ENCODE results near the gene ACLY. TPM values are rescaled to one million over a fixed set of nuclear protein-coding genes. Genes with fewer than 3 reads are reported as not detected.

Gene ACLY
- total and polyA plus RNA-seq, 2 donors (not counting 1 experiment from before 2014, with no cell fraction given), result 40.2 to 91.5 TPM

DNA sequence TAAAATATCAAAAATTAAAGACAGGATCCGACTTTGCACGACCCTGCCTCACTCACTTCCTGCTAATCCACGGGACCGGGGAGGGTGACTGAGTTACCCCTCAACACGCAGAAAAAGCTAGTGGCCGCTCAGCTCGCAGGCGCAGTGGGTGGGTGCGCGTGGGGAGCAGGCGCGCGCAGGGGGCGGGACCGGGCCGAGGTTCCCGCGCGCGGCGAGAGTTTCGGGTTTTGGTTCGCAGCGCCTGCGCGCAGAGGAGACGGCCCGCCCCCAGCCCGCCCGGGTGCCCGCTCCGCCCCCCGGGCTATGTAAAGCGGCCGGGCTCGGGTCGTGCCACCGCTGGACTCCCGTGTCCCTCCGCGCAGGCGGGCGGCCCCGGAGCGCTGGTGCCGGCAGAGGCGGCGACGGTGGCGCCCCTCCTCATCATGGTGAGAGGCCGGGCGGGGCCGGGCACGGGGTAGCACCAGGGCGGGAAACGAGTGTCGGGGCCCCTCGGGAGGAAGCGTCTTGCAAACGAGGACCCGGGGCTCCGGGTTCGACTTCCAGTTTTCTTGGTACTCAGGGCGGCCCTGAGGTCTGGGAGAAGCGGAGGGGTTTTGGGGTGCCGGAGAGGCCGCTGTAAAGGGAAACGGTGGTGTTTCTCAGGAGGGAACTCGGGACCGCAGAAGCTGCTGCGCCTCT lies 47.9 kb upstream of the ACLY start, which contains the start of gene CNP:
Gene CNP, plus strand, starts transcription at position 333 of the 678 bp plus-strand sequence. Its CDS starts 90 bp downstream, at position 423.
- CTCF ChIA-PET, result interaction anchor here (0.8 to 11.6 kb wide), 12 partner anchors 15 to 215 kb away, joined by 3 to 115 read pairs (median 5); partner anchors contain the start of genes DHX58, DNAJC7, HSPB9 and KAT2A
- Mint-ChIP-seq H3K4me3 (peak within 1 kb of the TSS; percentile 85), H3K27ac (peak within 1 kb of the TSS; percentile 86), H3K4me1 (peaks cover 37% of the 10 kb centered on the region), H3K9me3 (ENCODE audit: insufficient read depth) (no peaks in the 10 kb centered on the region), H3K27me3 (no peaks in the 10 kb centered on the region)
- peak; percentile 94 for DNase-seq
- ATAC-seq (ENCODE audit: low read depth), result peak; percentile 85
- TF ChIP-seq EZH2 (IDR thresholded peaks at IDR 0.05; ENCODE audit: borderline replicate concordance, insufficient read depth, low read depth, low read length, poor library complexity, severe bottlenecking) (no peak), CTCF (IDR thresholded peaks at IDR 0.05) (no peak)
- Histone ChIP-seq H3K9ac (ENCODE audit: low read length) (peak within 1 kb of the TSS; percentile 74), H3K27me3 (replicated peaks in 1 of 4; ENCODE audit: control extremely low read depth in 1 of 4, control insufficient read depth in 3 of 4, insufficient read depth in 4 of 4, low read length in 3 of 4) (no peaks in the 10 kb centered on the region), H3K4me1 (ENCODE audit: control insufficient read depth in 2 of 2, insufficient read depth in 2 of 2, low read length in 2 of 2) (peaks cover 16 to 38% of the 10 kb centered on the region in 2 donors), H3K4me3 (ENCODE audit: control extremely low read depth in 1 of 5, extremely low read depth in 1 of 5, insufficient read depth in 1 of 5, low read depth in 2 of 5, low read length in 4 of 5) (peak within 1 kb of the TSS; percentile 65 to 91 (median 82)), H4K20me1 (ENCODE audit: control insufficient read depth, insufficient read depth, low read length, poor library complexity, severe bottlenecking) (peaks cover 16% of the 10 kb centered on the region), H3K36me3 (replicated peaks in 1 of 2; ENCODE audit: control extremely low read depth in 1 of 2, control insufficient read depth in 1 of 2, extremely low read depth in 1 of 2, insufficient read depth in 2 of 2, low read length in 1 of 2) (peaks cover 7 to 11% of the 10 kb centered on the region in 2 experiments), H2AFZ (ENCODE audit: insufficient read depth, low read depth, low read length, poor library complexity, severe bottlenecking) (peak within 1 kb of the TSS; percentile 87), H3K4me2 (replicated peaks; ENCODE audit: low read depth, low read length, poor library complexity, severe bottlenecking) (peak within 1 kb of the TSS; percentile 89), H3K79me2 (ENCODE audit: control insufficient read depth, insufficient read depth, low read length) (peaks cover 38% of the 10 kb centered on the region), H3K27ac (ENCODE audit: low read length in 2 of 2) (peak within 1 kb of the TSS; percentile 67 to 75), H3K9me3 (ENCODE audit: control extremely low read depth in 1 of 3, control insufficient read depth in 2 of 3, insufficient read depth in 1 of 3, low read length in 2 of 3) (no peaks in the 10 kb centered on the region)
- POLR2A ChIA-PET, result interaction anchor here (0.6 to 2.8 kb wide), 18 partner anchors 9 to 1390 kb away, joined by 3 to 32 read pairs (median 4); partner anchors contain the start of genes DHX58, DNAJC7, GHDC and KAT2A
- WGBS (ENCODE audit: insufficient coverage), result under 1% methylated on average over 66 of the region's 71 CpGs
- intact Hi-C loops (cut with micrococcal nuclease), result loop anchor here (1.0 to 10.0 kb wide), 8 partner anchors 30 to 232 kb away; partner anchors contain the start of genes DNAJC7, HAP1, KAT2A and KCNH4
